ENCODE data around the gene TNN.

TNN gene

DNA sequence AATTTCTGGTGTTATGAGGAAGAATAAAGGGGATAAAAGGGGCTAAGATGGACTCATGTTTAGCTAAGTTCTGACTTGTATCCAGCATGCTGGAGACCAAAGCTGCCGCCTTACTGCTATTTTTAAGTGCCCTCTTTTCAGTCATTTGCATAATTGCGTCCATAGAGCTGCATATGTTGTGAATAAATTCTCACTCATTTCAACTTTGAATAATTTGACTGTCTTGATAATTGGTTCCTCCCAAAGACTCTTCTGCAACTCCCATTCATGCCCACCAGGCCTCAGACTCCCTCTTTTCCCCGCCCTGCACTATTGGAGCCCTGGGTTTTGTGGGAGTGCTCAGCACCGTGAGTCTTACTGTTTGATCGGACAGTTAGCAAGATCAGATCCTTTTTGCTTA lies 79.9 kb downstream of the TNN start:
- DNase-seq: no peak

DNA sequence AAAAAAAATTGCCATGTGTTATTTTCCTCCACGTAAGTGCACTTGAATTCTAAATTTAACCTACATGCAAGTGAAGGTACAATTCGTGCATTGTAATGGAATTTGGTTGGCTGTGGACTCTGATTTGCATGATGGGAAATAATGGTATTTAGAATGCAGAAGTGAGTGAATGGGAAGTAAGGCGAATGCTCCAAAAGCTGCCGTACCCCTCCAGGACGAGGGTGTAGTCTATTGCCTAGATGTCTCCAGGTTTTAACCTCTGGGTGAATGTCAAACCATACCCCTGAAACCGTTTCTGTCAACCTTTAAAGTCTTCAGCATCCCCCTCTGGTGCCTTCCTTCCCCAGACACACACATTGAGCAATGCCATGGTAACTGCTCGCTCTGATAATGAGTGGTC lies 80.4 kb downstream of the TNN start:
- no peak for DNase-seq

DNA sequence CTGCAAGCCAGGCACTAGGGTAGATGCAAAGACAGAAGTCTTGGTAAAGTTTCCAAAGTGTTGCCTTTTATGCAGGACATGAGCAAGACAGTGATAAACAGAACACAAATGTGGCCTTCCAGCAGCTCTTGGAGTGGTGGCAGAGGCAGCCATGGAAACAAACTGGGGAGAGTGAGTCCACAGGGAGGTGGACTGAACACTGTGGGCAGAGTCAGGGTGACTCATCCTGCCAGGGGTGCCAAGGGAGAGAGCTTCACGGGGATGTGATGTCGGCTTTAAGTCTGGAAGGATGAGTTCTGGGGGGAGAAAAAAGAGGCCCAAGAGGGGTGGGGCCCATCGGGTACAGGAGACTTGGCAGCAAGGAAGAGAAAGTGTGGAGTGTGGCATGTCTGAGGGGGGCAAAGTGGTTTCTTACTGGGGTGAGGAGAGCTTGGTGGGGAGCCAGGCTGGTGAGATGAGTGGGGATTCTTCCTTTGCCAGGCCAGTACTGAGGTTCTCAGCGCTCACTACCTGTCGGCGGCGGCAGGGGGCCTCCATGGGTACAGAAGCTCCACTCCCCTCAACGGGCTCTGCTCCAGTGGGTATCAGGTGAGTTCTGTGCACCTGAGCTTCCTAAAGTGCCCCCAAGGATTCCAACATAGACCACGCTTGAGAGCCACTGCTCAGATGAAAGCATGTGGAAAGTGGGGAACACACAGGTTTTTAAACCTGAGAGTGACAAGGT lies 83.1 kb downstream of the TNN start:
- DNase-seq: no peak

DNA sequence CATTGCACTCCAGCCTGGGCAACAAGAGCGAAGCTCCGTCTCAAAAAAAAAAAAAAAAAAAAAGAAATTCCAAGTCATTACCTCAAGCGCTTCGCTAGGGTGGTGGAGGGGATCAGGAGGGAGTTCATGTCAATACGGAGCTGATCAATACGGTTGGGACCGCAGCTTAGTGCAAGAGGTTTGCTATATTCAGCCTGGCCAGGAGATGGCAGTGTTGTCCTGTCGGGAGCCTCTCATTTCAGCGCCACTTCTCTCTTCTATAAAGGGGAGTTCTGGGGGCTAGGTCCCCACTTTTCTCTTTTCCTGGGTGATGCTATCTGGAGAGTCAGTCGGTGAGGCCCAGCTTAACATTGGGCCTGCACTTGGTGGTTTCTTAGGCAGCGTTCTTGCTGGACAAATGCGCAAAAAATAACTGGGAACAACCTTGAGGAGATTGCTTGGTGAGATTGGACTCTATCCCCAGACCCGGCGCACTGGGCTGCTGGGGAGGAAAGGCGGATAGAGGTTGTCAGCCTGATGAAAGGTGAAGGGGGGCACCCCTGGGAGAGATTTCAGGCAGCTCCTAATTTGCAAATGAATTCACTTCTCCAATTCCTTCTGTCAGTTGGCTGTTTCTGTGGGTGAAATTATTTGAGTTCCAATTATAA lies 84.5 kb downstream of the TNN start:
- DNase-seq: peak; percentile 82

DNA sequence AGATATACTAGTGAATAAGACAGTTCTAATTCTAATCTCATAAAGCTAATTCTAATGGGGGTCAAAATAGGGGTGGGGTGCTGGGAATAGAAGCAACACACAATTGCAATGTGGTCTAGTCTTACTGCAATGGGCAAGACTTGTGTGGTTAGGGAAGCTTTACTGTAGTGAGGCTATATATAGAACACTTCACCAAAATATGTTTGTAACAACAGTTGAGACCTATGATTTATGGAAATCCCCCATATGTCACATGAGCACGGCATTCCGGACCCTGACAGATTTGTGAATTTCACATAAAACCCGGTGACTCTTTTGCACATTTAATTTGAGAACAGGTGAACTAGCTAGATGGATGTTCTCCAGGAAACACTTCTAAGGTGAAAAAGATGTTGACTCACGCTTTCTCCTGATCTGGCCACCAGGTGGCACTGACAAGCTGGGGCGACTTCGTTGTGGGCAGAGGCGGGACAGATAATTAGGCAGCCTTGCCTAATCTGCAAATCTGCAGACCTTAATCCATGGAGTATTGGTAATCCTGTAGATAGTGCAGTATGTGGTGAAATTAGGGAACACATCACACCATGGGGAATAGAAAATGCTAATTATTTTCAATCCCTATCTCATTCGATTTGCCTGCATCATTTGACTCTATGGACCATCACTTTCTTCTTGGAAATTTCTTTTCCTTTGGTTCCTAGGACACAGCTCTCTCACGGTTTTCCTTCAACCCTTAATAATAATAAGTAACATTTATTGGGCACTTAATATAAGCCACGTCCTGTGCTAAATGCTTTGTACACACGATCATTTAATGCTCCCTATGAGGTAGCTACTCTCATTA lies 87.2 kb downstream of the TNN start:
- DNase-seq: peak; percentile 86

DNA sequence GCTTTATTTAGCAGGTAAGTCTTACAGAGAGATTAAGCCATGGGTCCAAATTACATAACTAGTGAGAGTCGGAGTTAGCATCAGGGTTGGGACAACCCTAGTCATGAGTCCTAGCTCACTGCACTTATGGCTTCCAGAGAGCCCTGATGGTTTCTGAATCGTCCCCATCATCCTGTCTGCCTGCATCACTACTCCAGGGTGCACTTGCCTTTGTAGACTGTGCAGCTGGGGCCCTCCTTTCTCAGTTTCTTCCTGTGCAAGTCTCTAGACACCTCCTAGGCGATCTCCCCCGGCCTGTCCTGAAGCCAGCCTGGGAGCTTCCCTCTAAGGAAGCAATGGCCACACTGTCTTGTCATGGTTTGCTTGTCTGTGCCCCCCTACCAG lies 87.8 kb downstream of the TNN start:
- DNase-seq: no peak

DNA sequence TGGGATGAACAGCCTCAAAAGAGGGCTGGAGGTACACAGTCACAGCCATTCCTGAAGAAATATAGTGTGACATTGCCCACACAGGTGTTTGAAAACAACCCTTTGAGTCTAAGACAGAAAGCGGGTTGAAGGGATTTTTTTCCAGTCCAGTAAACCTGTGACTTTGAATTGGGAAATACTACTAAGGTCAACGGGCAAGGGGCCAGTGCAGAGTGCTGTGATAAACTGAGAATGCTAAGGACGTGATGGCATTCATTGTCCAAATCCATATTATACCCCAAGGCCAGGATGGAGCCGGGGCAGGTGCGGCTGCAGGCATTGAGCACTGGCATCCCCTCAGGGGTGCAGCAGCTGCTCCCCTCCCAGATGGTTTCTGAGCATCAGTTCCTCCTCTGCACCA lies 88.3 kb downstream of the TNN start:
- DNase-seq: no peak

DNA sequence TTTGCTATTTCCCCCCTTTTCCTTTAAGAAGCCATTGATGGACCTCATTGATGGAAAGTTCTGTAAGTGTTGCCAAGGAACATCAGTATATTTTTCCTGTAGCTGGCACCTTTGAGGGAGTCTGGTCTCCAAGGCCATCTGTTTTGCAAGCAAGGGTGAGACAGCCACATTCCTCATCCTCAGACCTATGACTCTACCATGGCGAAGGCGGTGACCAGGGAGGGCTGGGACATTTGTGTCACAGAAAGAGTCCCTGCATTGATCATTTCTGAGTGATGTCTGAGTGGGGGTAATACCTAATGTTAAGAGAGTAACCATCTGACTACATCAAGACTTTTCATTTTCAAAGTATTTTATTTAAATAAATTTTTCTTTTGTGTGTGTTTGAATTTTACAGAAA lies 89.6 kb downstream of the TNN start:
- DNase-seq: no peak

DNA sequence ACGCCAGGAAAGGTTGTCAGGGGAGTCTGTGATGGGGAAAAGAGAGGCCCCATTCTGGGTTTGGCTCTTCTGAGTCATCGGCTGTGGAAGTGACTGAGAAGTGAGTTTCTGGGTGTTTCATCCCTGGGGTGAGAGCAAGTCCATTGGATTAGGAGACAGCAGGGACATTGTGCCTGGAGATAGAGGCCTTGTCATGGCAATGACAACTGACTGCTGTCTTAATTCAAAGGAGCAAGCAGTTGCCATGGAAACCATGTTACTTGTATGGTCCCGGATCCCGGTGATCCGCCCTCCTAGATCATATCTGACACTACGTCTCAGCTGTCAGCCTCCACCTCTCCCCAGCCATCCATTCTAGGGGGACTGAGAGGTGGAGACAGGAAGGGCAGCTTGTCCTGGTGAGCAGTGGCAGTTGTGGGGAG lies 90.5 kb downstream of the TNN start:
- DNase-seq: no peak

DNA sequence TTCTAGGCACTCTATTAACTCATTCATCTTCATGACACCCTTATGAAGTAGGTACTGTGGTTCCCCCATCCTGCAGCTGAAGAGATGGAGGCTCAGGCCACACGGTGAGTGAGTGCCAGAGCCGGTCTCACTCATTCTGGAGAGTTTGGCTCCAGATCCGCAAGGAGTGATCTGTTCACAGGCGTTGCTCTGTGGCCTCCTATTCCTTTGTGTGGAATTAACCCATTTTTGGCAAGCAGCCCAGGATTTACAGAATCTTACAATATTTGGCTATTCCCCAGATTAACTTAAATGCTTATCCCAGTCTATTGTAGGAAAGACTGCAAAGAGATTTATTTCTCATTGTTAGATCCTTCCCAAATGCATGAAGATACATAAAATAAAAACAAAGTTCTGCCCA lies 95.3 kb downstream of the TNN start:
- DNase-seq: no peak

DNA sequence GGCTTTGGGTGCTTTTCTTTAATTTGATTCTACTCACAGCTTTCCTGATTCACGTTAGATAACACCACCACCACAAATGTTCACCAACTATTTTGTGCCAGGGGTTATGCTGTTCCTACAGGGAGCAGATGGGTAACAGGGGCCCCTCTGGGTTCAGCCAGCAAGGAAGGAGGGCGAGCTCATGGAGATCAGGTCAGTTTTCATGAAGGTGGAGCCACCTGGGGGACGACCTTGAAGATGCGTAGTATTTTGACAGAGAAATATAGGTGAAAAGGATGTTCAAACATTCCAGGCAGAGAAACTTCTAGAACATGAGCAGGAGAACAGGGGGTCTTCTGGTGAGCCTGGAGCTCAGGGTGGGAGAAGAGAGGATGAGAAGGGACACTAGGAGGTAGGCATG lies 96.1 kb downstream of the TNN start:
- DNase-seq: no peak

DNA sequence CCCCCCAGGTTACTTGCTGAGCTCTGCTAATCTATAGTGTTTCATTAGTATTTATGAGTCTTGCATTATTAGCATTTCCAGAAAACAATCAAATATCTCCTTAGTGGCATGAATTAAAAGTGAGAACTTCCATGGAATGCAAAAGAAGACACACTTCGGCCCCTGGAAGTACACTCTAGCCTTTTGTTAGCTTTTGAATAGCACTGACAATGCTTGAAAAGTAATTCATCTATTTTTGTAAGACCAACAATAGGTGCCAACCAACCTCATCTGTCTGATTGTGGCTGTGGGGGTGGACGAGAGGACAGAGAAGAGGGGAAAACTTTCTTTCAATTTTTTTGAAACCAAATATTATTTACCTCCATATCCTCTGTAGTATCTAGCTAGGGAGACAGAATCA lies 97.1 kb downstream of the TNN start:
- DNase-seq: no peak

DNA sequence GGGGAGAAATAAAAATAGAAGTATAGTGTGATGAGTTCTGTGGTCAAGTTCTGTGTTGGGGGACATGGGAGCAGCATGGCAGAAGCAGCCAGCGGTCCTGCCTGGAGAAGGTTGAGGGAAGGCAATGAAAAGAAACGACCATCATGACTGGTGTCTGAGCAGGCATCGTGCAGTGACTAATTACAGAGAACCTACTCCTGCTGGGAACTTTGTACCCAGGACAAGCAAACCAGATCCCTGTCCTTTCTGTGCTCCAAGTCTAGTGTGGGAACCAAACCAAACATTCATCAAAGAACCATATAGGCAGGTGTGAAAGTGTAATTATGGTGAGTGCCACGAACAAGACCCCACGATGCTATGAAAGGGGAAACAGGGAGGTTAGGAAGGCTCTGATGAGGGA lies 99.1 kb downstream of the TNN start:
- DNase-seq: no peak

DNA sequence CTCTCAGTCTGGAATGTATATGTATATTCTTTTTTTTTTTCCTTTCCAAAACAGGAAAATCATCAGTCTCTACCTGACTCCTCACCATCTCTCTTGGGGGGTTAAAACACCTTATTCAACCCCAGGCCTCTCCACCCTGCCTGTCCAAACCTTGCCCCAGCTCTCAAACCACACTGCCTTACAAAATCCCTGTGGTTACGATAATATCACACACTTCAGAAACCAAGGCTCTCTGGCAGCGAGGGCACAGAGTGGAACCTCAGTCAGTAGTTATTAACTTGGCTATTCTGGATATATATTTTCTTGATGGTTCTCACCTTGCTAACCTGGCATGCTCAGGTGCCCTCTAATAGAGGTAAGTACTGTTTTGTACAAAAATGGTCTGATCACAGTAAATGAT lies 100.2 kb downstream of the TNN start:
- no peak for DNase-seq

DNA sequence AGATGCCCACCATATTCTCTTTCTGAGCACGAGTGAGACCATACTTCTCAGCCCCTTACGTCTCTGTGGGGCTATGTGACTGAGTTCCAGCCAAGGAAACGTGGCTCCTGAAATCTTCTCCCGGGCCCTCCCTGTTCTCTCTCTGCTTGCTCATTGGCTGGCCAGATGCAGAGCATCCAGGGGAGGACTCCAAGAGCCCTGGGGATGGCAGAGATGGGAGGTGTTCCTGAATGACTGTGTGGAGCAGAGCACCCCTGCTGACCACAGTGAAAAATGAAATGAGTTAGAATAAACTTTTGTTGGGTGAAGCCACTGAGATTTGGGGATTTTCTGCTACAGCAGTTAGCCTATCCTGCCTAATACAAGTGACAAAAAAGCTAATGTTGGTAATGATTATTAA lies 101.1 kb downstream of the TNN start:
- DNase-seq: no peak

DNA sequence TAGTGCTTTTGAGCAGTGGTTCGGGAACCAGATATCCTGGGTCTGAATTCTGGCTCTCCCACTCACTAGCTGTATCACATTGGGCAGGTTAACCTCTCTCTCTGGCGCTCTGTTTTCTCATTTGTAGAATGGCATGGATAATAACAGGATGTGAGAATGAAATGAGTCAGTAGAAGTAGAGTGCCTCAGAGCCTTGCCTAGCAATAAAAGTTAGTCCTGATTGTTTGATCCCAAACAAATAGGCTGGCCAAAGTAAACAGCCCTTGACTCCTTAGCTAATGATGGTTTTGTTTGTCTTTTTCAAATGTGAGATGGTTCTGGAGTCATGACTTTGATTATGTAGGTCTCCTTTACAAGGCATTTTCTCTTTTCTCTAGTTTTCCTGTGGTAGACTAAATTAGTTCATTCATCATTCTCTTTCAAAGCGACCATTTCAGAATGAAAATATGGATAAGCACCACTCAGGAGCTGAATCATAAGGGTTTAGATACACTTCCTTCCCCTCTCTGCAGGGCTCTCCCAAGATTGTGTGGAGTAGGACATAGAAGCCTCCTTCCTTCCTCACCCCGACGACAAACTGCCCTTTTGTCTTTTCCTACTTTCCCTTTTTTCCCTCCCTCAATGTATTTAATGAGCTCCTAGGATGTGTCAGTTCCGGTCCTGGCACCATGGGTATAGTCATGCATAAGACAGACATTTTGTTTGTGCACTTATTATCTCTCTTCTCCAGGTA lies 101.8 kb downstream of the TNN start:
- no peak for DNase-seq

DNA sequence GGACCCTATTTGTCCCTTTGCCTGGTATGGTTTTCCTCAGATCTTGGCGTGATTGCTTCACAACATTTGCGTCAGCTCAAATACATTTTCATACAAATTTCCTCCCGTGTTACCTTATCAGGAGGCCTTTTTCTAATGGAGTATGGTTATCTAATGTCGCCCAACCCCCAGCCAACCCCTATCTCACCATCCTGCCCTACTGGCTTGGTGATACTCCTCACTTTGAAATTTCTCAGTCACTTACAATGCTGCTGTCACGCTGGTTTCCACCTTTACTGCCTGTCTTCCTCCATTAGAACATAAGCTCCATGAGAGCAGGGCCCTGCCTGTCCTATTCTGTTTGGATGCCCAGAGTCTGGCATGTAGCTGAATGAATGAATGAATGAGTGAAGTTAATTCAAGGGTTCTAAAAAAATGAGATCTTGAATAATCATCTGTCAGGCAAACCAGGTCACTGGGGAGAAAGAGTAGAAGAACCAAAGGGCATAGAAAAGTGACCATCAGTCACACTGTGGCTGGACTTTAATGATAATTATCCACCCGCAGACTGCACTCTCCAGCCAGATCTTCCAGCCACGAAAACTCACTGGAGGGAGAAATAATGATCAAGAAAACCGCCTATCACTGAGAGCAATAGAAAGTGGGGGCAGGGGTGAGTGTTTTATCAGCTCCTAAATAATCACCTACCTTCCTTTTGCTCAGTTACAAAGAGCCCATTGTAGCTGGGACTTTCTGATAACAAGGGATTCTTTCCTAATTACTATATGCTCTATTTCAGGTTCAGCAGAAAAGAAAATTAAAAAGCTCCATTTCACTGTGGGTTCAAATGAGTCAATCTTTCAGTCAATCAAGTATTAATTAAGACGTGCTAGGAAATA lies 103.6 kb downstream of the TNN start:
- no peak for DNase-seq

DNA sequence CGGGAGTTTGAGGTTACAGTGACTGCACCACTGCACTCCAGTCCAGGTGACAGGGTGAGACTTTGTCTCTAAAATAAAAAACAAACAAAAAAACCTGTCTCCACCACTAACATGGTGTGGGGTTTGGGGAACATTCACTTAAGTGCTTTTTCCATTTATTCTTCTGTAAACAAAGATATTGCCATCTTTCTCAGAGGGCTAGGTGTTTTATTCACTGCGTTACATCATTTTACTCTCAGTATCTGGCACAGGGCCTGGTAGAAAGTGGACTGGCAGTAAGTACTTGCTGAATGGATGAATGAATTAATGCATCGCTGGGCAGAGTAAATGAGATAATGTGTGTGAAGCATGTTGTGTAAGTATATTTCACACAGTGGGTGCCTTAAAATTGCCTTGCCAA lies 104.9 kb downstream of the TNN start:
- DNase-seq: no peak

DNA sequence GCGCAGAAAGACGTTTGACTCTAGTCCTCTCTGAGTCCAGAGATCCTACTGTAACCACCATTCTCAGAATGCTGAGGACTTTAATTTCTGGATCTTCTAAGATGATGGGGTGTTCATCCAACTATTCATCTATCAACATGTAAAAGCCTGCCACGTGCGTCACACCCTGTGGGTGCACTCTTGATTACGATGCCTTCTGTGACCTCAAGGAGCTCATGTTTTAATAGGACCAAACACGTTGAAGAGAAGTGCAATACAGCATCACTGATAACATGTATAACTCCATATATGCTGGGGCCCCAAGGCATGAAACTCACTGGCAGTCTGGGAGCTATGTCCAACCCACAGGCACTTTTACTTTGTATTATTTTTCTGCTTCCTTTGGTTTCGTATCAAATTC lies 105.9 kb downstream of the TNN start:
- DNase-seq: no peak

DNA sequence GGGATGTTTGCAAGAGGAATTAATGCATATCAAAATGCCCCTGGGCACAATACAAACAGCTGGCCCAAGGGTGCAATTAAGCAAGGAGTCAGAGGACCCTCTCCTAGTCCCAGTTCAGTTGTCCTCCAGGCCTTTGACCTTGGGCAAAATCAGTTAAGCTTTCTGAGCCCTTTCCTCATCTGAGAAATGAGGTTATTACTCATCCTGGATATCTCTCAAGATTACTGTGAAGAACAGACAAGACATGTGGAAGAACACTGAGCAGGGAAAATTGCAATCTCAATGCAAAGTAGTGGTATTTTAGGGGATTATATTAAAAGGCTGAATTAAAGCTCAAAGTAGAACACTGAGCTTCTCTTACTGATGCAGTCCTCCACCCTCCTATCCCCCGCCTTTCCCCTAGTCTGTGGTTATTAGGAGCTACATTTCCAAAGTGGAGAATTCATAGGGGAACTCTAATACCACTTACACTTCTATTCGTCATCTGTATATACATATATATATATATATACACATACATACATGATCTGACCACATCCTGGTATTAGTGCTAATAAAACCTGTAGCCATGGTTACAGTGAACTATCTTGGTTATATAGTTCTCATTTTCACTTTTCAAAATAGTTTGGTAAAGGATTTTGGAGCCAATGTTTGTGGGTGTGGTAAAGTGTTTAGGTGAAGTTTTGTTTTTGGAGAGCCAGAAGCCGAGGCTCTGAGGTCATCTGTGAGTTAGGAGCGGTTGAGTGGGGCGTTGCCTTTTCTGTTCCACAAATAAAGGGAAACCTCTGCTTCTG lies 106.9 kb downstream of the TNN start:
- no peak for DNase-seq

DNA sequence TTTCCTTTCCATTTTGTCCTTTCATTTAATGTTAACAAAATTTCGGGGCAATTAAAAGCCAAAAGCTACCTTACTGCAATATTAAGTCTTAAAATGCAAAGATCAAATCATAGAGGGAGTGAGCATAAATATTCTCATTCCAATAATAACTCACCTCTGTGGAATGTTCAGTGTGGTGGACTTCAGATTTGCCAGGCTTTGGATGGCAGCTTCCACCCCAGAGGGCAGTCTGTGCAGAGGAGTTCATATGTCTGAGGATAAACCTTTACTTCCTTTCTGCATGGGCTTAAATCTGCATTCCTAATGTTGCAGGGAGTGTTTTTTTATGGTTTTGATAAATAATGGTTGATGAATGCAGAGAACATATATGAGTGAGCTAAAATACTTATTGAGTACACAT lies 108.6 kb downstream of the TNN start:
- DNase-seq: no peak

DNA sequence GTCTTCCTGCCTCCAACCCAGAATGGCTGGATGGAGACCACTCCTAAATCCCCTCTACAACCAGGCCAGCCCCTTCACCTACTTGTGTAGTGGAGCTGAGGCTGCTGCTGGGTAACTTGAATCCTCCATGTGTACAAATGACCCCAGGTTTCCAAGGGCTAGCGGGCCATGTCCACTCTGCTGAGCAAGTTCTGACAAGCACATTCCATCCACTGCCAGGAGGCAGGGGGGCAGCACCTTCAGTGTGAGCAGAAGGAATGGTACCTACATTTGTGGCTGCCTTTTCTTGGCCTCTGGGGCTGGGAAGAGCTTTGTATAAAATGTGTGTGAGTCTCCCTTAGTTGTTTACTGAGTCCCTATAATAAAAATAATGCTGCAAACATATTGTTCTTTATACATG lies 110.4 kb downstream of the TNN start:
- DNase-seq: no peak
